Activated CD4-positive, CD25-positive, alpha-beta regulatory T cell treated with anti-CD3 and anti-CD28 coated beads, Interleukin-2, amount 50 U/mL, for 72 hours (primary cell): ENCODE results near the gene UBAP1.
"Not testable (repeated sequence)": the region's sequence is repeated elsewhere in the genome, so short reads cannot be mapped to it uniquely, and the experiment has no call there.

Source experiments
- DNase-seq: peaks from one replicate; pipeline ENCODE4 v3.0.0; 2021

Gene UBAP1

DNA sequence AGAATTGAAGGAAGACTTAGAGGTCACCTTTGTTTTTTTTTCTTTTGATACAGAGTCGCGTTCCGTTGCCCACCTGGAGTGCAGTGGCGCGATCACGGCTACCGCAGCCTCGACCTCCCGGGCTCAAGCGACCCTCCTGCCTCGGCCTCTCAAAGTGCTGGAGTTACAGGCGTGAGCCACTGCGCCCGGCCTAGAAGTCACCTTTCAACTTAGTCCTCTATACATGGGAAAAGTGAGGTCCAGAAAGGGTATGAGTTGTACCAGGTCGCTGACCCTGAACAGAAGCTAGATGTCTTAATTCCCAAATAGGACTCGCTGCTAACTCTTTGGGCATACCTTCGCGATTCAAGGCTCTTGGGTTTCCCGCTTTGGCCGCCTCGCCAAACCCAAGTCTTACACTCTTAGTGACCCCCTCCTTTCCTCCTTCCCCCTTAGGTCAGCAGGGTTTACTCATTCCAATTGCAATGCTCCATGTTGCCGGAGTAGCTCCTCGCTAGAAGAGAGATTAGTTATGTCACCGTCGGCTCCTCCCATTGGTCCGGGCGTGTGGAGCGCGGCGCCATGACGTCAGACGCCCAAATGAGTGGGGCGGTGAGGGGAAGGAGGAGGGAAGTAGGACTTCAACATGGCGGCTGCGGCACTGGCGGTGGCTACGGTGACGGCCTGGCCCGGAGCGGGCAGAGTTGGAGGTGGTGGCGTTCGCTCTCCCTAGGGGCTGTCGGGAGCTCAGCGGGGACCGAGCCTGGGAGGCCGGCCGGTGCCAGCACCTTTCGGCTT is at the start of gene UBAP1:
Gene UBAP1, plus strand, starts transcription at position 608 of the 777 bp plus-strand sequence. CDS start 41,872 bp downstream, outside the sequence.
- DNase-seq = peak; percentile 92

GRCh38 chr9:34131571-34131970 is 47.3 kb upstream of the UBAP1 start:
- no peak for DNase-seq

- no peak for DNase-seq
Measured at GRCh38 chr9:34133436-34133949, 45.4 kb upstream of the UBAP1 start.

- DNase-seq = no peak
Measured at GRCh38 chr9:34134521-34134920, 44.3 kb upstream of the UBAP1 start.

DNA sequence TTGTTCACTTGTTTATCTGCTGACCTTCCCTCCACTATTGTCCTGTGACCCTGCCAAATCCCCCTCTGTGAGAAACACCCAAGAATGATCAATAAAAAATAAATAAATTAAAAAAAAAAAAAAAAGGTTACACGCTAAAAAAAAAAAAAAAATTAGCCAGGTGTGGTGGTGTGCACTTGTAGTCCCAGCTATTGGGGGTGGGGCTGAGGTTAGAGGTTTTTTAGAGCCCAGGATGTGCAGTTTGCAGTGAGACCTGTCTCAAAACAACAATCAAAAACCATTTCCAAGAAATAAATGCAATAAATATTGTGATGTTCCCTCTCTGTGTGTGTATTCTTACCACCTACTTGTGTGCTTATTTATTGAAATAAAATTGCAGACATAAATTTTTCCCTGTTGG is 40.2 kb upstream of the UBAP1 start:
- not testable (repeated sequence) for DNase-seq

DNA sequence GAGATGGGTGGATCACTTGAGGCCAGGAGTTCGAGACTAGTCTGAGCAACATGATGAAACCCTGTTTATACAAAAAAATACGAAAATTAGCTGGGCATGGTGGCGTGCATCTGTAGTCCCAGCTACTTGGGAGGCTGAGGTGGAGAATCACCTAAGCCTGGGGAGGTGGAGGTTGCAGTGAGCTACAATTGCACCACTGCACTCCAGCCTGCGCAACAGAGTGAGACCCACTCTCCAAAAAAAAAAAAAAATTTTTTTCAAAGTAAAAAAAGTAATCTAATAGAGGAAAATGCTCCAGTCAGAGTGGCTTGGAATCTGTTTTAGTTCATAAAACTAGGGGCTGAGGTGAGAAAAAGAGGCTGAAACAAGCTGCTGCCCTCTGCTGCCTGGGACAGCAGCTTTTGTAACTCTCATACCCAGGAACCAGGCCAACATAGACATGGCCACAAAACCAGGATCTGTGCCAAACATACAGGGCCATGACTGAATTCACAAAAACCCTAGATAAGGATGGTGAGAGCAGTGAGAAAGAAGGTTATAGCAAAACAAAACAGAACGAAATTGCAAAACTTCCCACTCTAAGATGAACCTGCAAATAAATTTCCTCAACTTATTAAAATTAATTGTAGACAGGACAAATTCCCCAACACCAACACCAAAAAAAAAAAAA is 39.2 kb upstream of the UBAP1 start:
- no peak for DNase-seq

GRCh38 chr9:34140853-34141252 is 38.0 kb upstream of the UBAP1 start:
- no peak for DNase-seq

- no peak for DNase-seq
Measured at GRCh38 chr9:34143116-34143515, 35.7 kb upstream of the UBAP1 start.

DNA sequence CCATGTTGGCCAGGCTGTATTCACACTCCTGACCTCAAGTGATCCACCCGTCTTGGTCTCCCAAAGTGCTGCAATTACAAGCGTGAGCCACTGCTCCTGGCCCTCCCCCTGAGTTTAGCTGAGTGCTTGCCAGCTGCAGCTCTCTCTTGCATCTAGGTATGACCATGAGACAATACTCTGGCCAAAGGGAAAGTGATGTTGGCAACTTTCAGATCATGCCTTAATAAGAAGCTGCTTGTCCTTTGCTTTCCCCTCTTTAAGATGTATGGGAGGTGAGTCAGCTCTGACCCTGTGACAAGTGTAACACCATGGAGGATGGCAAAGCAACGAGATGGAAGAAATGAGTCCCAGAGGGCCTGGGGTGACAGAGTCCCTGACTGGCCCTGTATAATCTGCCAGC is 33.7 kb upstream of the UBAP1 start:
- DNase-seq = no peak

GRCh38 chr9:34151398-34151797 is 27.4 kb upstream of the UBAP1 start:
- no peak for DNase-seq

DNA sequence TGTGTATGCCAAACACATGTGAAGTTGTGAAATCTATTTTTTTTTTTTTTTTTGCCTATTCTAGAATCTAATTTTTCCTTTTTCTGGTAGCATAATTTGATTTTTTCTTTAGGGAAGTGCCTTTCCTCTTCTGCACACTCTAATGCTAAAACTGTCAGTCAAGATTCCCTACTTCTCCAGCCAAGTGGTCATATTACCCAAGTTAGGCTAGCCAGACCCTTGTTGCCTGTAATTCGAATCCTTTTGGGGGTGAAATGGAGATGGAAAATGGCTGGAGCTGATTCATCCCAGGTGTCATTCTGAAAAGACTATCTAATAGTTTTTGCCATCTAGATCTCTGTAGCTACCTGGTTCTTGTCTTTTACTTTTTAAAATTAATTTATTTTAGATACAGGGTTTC is 24.8 kb upstream of the UBAP1 start:
- no peak for DNase-seq

DNA sequence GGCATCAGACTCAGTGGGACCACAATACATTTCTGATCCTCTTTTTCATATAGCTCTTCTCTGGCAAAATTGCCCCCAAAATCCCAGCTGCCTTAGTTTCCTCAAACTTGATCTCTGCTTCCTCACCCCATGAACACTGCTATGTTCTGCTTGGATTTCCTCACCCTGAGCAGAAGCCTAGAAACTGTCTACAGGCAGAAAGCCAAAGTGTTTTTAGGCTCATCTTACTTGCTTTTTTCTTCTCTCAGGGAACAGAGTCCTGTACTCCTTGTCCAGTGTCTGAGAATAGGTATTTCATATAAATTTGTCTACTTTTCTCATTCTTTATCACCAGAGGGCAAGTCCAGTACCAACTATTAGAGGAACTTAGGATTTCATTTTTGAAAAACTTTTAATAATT is 21.5 kb upstream of the UBAP1 start:
- DNase-seq = no peak

DNA sequence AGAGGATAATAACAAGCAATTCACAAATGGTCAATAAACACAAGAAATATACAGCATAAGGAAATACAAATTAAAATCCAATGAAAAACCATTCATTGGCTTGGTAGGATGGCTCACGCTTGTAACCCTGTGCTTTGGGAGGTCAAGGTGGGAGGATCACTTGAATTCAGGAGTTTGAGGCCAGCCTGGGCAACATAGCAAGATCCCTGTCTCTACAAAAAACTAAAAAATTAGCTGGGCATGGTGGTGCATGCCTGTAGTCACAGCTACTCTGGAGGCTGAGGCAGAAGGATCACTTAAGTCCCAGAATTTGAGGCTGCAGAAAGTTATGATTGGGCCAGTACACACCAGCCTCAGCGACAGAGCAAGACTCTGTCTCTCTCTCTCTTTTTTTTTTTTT is 20.9 kb upstream of the UBAP1 start:
- no peak for DNase-seq

DNA sequence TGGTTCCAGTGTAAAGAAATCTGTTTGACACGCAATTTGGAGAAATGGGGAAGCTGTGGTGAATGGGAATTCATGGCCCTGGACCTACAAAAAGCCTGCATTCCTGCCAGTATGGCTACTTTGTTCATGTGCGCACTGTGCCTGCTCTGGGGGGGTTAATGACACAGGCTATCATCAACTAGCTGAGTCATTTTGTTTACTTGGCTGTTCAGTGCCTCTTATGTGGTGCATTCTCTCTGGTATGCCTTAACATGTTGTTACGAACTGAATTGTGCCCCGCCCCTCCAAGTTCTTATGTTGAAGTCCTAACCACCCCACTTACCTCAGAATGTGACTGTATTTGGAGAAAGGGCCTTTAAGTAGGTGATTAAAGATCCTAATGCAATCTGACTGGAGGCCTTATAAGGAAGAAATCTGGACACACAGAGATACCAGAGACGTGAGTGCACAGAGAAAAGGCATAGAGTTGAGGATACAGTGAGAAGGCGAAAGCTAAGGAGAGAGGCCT is 20.4 kb upstream of the UBAP1 start:
- DNase-seq = no peak

GRCh38 chr9:34163434-34163833 is 15.4 kb upstream of the UBAP1 start:
- no peak for DNase-seq

DNA sequence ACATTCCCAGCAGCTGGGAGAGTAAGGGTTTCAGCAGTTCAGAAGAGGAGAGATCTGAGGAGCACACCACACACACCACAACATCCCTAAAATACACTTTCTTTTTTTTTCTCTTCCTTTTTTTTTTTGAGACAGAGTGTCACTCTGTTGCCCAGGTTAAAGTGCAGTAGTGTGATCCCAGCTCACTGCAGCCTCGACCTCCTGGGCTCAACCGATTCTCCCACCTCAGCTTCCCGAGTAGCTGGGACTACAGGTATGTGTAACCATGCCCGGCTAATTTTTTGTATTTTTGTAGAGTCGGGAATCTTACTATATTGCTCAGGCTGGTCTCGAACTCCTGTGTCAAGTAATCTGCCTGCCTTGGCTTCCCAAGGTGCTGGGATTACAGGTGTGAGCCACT is 9.7 kb upstream of the UBAP1 start:
- DNase-seq = no peak

GRCh38 chr9:34170237-34170991 is 8.4 kb upstream of the UBAP1 start:
- no peak for DNase-seq

GRCh38 chr9:34171753-34172535 is 6.9 kb upstream of the UBAP1 start:
- DNase-seq = no peak

- DNase-seq = no peak
Measured at GRCh38 chr9:34176089-34176488, 2.8 kb upstream of the UBAP1 start.

DNA sequence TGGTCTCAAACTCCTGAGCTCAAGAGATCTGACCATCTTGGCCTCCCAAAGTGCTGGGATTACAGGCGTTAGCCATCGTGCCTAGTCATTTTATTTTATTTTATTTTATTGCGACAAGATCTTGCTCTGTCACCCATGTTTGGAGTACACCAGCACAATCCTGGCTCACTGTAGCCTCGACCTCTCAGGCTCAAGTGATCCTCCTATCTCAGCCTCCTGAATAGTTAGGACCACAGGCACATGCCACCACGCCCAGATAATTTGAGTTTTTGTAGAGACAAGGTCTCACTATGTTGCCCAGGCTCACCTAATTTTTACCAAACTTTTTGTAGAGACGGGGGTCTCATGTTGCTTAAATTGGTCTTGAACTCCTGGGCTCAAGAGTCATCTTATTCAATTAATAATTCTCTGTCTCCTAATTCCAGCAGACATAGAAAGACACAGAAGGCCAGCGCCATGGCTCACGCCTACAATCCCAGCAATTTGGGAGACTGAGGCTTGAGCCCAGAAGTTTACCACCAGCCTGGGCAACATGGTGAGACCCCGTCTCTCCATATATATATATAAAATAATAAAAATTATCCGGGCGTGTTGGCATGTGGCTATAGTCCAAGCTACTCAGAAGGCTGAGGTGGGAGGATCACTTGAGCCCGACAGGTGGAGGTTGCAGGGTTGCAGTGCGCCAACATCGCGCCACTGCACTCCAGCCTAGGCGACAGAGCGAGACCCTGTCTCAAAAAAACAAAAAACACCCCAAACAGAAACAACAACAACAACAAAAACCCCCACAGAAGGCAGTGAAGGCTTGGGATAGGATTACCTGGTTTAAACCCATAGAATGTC is 1.0 kb upstream of the UBAP1 start:
- DNase-seq = no peak
